Vagina (tissue), 2 donors: ENCODE results near the gene FUZ.

Experiments
- CTCF ChIP-seq, 3 experiments: fragments of 450-650 bp in 2 of 3; fragments of 200-600 bp in 1 of 3; sonication (generic) in 1 of 3; IDR thresholded peaks; one replicate each; pipeline ENCODE4 v1.5.1; 2017 to 2019; ENCODE audit warnings: antibody characterized with exemption in 3 of 3, mild to moderate bottlenecking in 2 of 3, moderate library complexity in 2 of 3
- POLR2A ChIP-seq, 2 donors: fragments of 450-650 bp; IDR thresholded peaks; one replicate each; pipeline ENCODE4 v1.6.1; 2017; ENCODE audit warnings: antibody characterized with exemption in 2 of 2, mild to moderate bottlenecking in 2 of 2, moderate library complexity in 2 of 2
- POLR2AphosphoS5 ChIP-seq, 2 donors: sonication (generic); formaldehyde crosslinking; IDR thresholded peaks; one replicate each; pipeline ENCODE4 v1.9.0; 2017; ENCODE audit warnings: antibody characterized with exemption in 2 of 2, mild to moderate bottlenecking in 2 of 2, low read depth in 1 of 2; ENCODE audit not compliant: insufficient read depth in 1 of 2

- no peak for TF ChIP-seq POLR2A (IDR thresholded peaks at IDR 0.05)
- TF ChIP-seq CTCF (IDR thresholded peaks at IDR 0.05) = no peak
- TF ChIP-seq POLR2AphosphoS5 (IDR thresholded peaks at IDR 0.05; ENCODE audit: insufficient read depth in 1 of 2, low read depth in 1 of 2) = no peak
These were observed 32.2 kb downstream of the FUZ start for GRCh38 chr19:49780861-49781260.
